Activated naive CD8-positive, alpha-beta T cell treated with anti-CD3 and anti-CD28 coated beads, Interleukin-2, amount 50 U/mL, for 24 hours (primary cell): ENCODE measurements around the gene BICRA.

Experiments
- ATAC-seq: fragments of 150-1000 bp; cut with Tn5 transposase; one replicate; pipeline ENCODE4 v1.10.0; 2021
- DNase-seq: peaks from one replicate; pipeline ENCODE4 v3.0.0; 2021
- H3K27ac Mint-ChIP-seq: one replicate; pipeline ENCODE4 v1.8.0; 2021; ENCODE audit warnings: mild to moderate bottlenecking, mixed read lengths
- H3K27me3 Mint-ChIP-seq: one replicate; pipeline ENCODE4 v1.8.0; 2021; ENCODE audit warnings: mixed read lengths
- H3K36me3 Mint-ChIP-seq: one replicate; pipeline ENCODE4 v1.8.0; 2021; ENCODE audit warnings: low read depth, mixed read lengths
- H3K4me1 Mint-ChIP-seq: one replicate; pipeline ENCODE4 v1.8.0; 2021; ENCODE audit warnings: mixed read lengths
- H3K4me3 Mint-ChIP-seq: one replicate; pipeline ENCODE4 v1.8.0; 2021; ENCODE audit warnings: mild to moderate bottlenecking, moderate library complexity, mixed read lengths
- H3K9me3 Mint-ChIP-seq: one replicate; pipeline ENCODE4 v1.8.0; 2021; ENCODE audit warnings: mixed read lengths

BICRA gene

GRCh38 chr19:47695533-47696262, 86.8 kb downstream of the BICRA start:
- DNase-seq, result no peak
- no peaks in the 10 kb centered on the region for H3K9me3 Mint-ChIP-seq
- no peaks in the 10 kb centered on the region for H3K27me3 Mint-ChIP-seq
- H3K36me3 Mint-ChIP-seq, result no peaks in the 10 kb centered on the region
- no peaks in the 10 kb centered on the region for H3K4me1 Mint-ChIP-seq
- H3K4me3 Mint-ChIP-seq, result no peak overlapping the region
- H3K27ac Mint-ChIP-seq, result no peak overlapping the region
- ATAC-seq, result no peak

- no peak for DNase-seq
- no peak overlapping the region for H3K4me3 Mint-ChIP-seq
- H3K27ac Mint-ChIP-seq, result no peak overlapping the region
- ATAC-seq, result no peak
- no peaks in the 10 kb centered on the region for H3K4me1 Mint-ChIP-seq
- no peaks in the 10 kb centered on the region for H3K9me3 Mint-ChIP-seq
- H3K36me3 Mint-ChIP-seq, result no peaks in the 10 kb centered on the region
- no peaks in the 10 kb centered on the region for H3K27me3 Mint-ChIP-seq
These were observed 87.7 kb downstream of the BICRA start for GRCh38 chr19:47696635-47697034.

GRCh38 chr19:47697863-47698609, 89.1 kb downstream of the BICRA start:
- Mint-ChIP-seq H3K27me3 (no peaks in the 10 kb centered on the region), H3K9me3 (no peaks in the 10 kb centered on the region), H3K4me1 (no peaks in the 10 kb centered on the region), H3K4me3 (no peak overlapping the region), H3K27ac (no peak overlapping the region), H3K36me3 (peaks cover 3% of the 10 kb centered on the region)
- DNase-seq (peak; percentile 62), ATAC-seq (peak; percentile 67)

GRCh38 chr19:47698631-47699359, 89.9 kb downstream of the BICRA start:
- Mint-ChIP-seq H3K9me3 (no peaks in the 10 kb centered on the region), H3K36me3 (peaks cover 3% of the 10 kb centered on the region), H3K27me3 (no peaks in the 10 kb centered on the region), H3K4me1 (no peaks in the 10 kb centered on the region), H3K4me3 (no peak overlapping the region), H3K27ac (no peak overlapping the region)
- ATAC-seq (no peak), DNase-seq (no peak)

- no peak overlapping the region for H3K27ac Mint-ChIP-seq
- ATAC-seq, result peak; percentile 44
- H3K27me3 Mint-ChIP-seq, result no peaks in the 10 kb centered on the region
- H3K36me3 Mint-ChIP-seq, result peaks cover 3% of the 10 kb centered on the region
- H3K9me3 Mint-ChIP-seq, result no peaks in the 10 kb centered on the region
- peak; percentile 70 for DNase-seq
- H3K4me3 Mint-ChIP-seq, result no peak overlapping the region
- no peaks in the 10 kb centered on the region for H3K4me1 Mint-ChIP-seq
These were observed 90.5 kb downstream of the BICRA start for GRCh38 chr19:47699360-47699917.

- ATAC-seq (no peak), DNase-seq (no peak)
- H3K9me3 Mint-ChIP-seq, result no peaks in the 10 kb centered on the region
- no peak overlapping the region for H3K27ac Mint-ChIP-seq
- H3K4me1 Mint-ChIP-seq, result no peaks in the 10 kb centered on the region
- H3K36me3 Mint-ChIP-seq, result peaks cover 3% of the 10 kb centered on the region
- no peaks in the 10 kb centered on the region for H3K27me3 Mint-ChIP-seq
- H3K4me3 Mint-ChIP-seq, result no peak overlapping the region
These were observed 92.2 kb downstream of the BICRA start for GRCh38 chr19:47700934-47701716.

GRCh38 chr19:47701717-47702552, 93.0 kb downstream of the BICRA start:
- no peak for DNase-seq
- no peak overlapping the region for H3K4me3 Mint-ChIP-seq
- peaks cover 3% of the 10 kb centered on the region for H3K27me3 Mint-ChIP-seq
- no peak for ATAC-seq
- H3K36me3 Mint-ChIP-seq, result peaks cover 3% of the 10 kb centered on the region
- no peak overlapping the region for H3K27ac Mint-ChIP-seq
- no peaks in the 10 kb centered on the region for H3K4me1 Mint-ChIP-seq
- no peaks in the 10 kb centered on the region for H3K9me3 Mint-ChIP-seq

GRCh38 chr19:47702671-47703070, 93.7 kb downstream of the BICRA start:
- Mint-ChIP-seq H3K27ac (no peak overlapping the region), H3K36me3 (peaks cover 3% of the 10 kb centered on the region), H3K27me3 (peaks cover 3% of the 10 kb centered on the region), H3K9me3 (no peaks in the 10 kb centered on the region), H3K4me3 (no peak overlapping the region), H3K4me1 (peaks cover 4% of the 10 kb centered on the region)
- ATAC-seq, result no peak
- DNase-seq, result no peak

- H3K9me3 Mint-ChIP-seq, result no peaks in the 10 kb centered on the region
- no peak for ATAC-seq
- H3K36me3 Mint-ChIP-seq, result peaks cover 3% of the 10 kb centered on the region
- H3K4me1 Mint-ChIP-seq, result peaks cover 4% of the 10 kb centered on the region
- no peak overlapping the region for H3K27ac Mint-ChIP-seq
- H3K27me3 Mint-ChIP-seq, result peaks cover 4% of the 10 kb centered on the region
- no peak overlapping the region for H3K4me3 Mint-ChIP-seq
- DNase-seq, result no peak
These were observed 94.4 kb downstream of the BICRA start for GRCh38 chr19:47703301-47703700.

GRCh38 chr19:47704024-47704423, 95.1 kb downstream of the BICRA start:
- H3K4me3 Mint-ChIP-seq, result no peak overlapping the region
- no peak overlapping the region for H3K27ac Mint-ChIP-seq
- no peak for ATAC-seq

GRCh38 chr19:47704656-47705055, 95.7 kb downstream of the BICRA start:
- Mint-ChIP-seq H3K4me1 (peaks cover 4% of the 10 kb centered on the region), H3K36me3 (peaks cover 3% of the 10 kb centered on the region), H3K27ac (no peak overlapping the region), H3K4me3 (no peak overlapping the region), H3K27me3 (peaks cover 4% of the 10 kb centered on the region), H3K9me3 (no peaks in the 10 kb centered on the region)
- no peak for DNase-seq
- no peak for ATAC-seq

More at GRCh38 chr19:47704024-47704423, 95.1 kb downstream of the BICRA start:
- Mint-ChIP-seq H3K4me1 (peaks cover 4% of the 10 kb centered on the region), H3K9me3 (no peaks in the 10 kb centered on the region), H3K36me3 (peaks cover 3% of the 10 kb centered on the region), H3K27me3 (peaks cover 4% of the 10 kb centered on the region)
- DNase-seq, result no peak

GRCh38 chr19:47707135-47707925, 98.4 kb downstream of the BICRA start:
- H3K4me3 Mint-ChIP-seq, result no peak overlapping the region
- peaks cover 3% of the 10 kb centered on the region for H3K36me3 Mint-ChIP-seq
- H3K27ac Mint-ChIP-seq, result no peak overlapping the region
- H3K27me3 Mint-ChIP-seq, result peaks cover 14% of the 10 kb centered on the region
- H3K9me3 Mint-ChIP-seq, result no peaks in the 10 kb centered on the region
- DNase-seq (peak; percentile 84), ATAC-seq (peak; percentile 97)
- H3K4me1 Mint-ChIP-seq, result peaks cover 4% of the 10 kb centered on the region
